GM19468 (cell line): ENCODE results near the gene PHF2.

ENCODE experiments used
- ATAC-seq: cut with Tn5 transposase; IDR thresholded peaks from one replicate; pipeline ENCODE4 v1.9.1; 2021; ENCODE audit warnings: mild to moderate bottlenecking, moderate library complexity, moderate number of reproducible peaks; ENCODE audit not compliant: unreplicated experiment; ENCODE audit errors: extremely low read depth

PHF2 gene

DNA sequence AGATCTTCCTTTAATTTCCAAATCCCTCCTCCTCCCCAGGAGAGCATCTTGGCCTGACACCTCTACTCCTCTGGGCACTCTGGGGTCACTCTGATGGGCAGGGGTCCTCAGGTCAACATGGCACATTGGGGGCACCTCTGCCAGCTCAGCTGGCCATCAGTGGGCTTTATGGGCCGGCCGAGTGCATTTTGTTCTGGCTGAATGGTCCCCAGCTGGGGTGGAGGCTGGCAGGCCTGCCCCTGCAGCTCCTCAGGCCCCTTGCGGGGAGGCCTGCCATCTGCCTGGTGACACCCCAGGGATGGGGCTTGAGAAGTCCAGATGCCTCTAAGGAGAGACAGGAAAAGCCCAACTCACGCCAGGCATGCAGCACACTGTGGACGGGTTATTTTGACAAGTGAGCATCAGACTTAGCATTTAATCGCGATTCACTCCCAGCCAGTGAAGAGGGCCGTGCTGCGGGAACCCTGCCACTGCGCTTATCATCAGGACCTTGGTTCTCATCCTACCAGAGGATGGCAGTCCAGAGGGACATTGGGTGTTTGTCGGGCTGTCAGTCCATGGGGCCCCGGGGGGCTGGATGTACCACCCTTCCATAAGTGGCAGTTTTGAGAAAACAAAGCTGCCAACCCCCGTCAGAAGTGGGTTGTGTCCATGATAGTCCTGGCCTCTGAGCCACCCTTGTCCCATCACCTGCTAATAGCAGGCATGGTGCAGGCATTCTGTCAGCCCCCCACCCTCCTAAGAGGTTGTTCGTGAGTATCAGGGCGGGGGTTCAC, 21.7 kb downstream of the PHF2 start:
- ATAC-seq: no peak

DNA sequence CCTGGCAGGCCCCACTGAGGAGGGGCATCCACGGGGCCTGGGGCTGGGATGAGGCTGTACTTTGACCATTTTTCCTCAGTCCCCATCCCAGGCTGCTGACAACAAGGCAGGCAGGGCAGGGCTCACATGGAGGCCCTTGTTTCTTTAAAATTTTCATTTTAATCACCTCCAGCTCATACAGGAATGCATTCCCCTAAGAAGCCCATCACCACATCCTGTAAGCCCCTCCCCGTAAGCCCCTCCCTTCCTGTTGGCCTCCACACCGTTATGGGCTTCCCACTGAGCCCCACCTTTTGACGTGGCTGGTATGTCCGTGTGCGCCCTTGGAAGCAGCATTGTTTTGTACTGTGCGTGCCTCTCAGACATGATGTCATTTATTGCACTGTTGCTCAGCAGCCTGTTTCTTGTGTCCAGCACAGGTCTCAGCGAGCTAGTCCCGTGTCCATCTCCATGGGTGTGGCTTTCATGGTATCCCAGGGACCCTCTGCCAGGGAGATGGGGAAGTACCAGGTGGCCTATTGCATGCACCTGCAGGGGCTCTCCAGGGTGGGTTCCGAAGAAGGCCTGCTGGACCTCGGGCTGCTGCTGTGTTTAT, 22.4 kb downstream of the PHF2 start:
- no peak for ATAC-seq

DNA sequence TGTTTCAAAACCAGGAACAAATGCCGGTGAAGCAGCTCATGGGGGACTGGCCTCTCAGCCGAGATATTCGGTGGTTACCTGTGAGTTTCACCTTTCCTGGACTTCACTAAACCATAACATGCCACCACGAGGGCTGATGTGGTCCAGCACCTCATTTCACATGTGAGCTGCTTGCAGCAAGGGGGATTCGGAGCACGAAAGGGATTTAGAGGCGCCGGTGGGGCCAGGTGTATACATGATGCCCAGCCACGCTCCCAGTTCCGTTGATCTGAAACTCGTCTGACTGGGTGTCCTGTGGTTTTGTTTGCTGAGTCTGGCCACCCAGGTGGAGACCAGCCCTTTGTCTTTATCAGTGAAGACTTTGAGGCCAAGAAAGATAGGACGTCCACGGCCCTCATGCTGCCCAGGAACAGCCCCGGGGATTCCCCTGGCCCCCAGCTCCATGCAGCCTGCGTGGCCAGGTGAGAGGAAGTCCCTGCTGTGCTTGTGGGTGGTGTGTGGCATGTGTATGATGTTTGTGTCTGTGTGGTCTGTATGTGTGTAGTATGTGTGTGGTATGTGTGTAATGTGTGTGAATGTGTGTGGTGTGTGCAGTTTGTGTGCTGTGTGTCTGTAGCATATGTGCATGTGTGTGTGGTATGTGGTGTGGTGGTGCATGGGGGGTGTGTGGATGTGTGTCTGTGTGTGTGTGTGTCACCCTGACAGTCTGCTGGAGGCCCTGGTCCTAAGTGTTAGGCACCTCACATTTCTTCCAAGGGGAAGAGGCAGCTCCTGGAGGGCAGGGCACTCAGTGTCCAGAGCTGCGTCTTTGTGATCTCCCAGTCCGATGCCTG, 23.4 kb downstream of the PHF2 start:
- no peak for ATAC-seq

DNA sequence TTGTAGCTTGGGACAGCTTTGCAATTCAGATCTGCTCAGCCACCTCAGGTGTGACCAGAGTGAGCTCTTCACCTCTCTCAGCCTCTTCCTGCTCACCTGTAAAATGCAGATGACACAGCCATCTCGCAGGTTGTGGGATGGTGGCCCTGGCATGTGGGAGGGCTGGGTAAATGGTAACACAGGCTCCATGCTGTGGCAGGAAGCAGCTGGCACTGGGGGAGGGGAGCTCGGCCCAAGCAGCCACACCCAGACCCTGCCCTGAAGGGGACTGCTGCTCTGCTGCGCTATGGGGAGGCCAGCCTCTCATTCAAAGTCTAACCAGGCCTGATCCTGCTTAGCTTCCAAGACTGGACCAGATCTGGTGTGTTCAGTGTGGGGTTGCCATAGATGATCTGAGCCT, 24.1 kb downstream of the PHF2 start:
- ATAC-seq: no peak

DNA sequence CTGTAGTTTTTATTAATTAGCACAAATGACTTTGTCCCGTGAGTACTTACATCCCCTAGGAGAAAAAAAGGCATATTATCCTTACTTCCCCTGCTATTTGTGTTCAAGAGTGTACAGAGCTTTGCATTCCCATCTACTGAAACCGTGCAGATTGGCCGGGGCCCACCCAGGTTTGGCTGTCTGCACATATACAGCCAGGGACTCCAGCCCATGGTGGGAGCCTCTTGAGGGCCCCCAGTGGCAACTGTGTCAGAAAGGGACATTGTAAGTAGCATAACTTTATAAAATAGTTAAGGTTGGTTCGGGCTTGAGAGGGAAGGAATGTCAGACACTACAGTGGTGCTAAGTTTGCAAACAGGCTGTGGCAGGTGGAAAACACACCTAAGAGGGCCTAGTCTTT, 24.7 kb downstream of the PHF2 start:
- ATAC-seq: no peak

DNA sequence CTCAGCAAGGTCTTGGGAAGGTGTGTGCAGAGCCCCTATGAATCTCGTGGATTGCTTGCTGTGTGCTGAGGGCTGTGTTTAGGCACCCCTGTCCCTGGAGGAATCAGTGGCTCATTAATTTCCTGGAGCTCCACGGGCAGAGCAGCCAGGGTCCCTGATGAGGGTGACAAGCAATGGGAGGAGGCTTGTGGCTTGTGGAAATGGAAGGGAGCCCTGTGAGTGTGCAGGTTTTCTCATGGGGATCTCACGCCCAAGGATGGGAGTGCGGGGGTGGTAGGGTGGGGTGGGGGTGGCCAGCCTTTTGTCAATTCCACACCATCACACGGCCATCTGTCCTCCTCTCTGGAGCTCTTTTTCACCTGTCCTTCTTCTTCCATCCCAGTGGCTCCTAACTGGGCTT, 25.3 kb downstream of the PHF2 start:
- ATAC-seq: no peak

DNA sequence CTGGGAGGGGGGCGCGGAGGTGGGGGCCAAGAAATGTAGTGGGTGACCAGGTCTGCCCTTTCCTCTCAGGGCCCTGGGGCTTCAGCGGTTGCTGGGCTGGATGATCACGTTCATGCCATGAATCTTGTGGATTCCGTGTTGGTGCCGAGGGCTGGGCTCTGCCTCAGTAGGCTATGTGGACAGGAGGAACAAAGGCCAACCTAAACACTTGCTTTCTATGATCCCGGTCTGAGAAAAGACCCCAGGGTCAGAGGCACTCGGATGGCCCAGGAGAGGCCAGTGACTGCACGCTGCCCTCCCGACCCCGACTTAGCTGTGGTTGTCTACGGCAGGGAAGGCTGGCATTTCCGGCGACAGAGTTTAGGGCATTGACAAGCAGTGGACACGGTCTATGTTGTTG, 26.6 kb downstream of the PHF2 start:
- no peak for ATAC-seq

DNA sequence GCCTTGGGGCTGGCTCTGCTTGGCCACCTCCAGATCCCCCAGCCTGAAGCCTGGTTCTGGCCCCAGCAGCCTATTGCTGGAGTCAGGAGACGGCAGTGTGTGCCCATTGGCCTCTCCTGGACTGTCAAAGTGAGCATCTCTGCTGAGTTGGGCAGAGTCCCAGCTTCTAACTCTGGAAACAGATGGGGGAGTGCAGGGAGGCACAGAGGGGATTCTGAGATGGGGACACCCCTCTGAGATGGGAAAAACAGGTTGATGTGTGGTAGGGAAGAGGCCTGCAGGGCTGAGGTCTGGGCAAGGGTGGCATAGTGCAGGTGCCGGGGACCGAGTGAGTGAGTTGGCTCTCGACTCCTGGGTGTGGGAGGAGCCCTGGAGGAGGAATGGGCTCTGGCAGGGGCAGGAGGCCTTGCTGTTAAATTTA, 27.5 kb downstream of the PHF2 start:
- ATAC-seq: no peak

DNA sequence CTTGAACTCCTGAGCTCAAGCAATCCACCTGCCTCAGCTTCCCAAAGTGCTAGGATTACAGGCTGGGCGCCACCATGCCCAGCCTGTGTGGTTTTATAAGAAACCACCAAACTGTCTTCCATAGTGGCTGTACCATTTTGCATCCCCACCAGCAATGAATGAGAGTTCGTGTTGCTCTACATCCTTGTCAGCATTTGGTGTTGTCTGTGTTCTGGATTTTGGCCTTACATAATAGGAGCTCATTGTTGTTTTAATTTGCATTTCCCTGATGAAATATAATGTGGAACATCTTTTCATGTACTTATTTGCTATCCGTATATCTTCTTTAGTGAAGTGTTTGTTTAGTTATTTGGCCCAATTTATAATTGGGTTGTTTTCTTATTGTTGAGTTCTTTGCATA, 29.8 kb downstream of the PHF2 start:
- ATAC-seq: no peak

DNA sequence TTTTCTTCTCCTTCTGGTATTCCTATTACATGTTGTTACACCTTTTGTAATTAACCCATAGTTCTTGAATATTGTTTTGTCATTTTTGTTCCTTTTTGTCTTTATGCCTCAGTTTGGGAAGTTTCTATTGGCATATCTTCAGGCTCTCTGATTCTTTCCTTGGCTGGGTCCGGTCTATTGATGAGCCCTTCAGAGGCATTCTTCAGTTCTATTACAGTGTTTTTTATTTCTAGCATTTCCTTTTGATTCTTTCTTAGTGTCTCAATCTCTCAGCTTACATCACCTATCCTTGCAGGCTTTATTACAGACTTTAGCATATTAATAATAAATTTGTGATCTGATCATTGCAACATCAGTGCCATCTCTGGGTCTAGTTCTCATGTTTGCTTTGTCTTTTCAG, 33.8 kb downstream of the PHF2 start:
- ATAC-seq: no peak

DNA sequence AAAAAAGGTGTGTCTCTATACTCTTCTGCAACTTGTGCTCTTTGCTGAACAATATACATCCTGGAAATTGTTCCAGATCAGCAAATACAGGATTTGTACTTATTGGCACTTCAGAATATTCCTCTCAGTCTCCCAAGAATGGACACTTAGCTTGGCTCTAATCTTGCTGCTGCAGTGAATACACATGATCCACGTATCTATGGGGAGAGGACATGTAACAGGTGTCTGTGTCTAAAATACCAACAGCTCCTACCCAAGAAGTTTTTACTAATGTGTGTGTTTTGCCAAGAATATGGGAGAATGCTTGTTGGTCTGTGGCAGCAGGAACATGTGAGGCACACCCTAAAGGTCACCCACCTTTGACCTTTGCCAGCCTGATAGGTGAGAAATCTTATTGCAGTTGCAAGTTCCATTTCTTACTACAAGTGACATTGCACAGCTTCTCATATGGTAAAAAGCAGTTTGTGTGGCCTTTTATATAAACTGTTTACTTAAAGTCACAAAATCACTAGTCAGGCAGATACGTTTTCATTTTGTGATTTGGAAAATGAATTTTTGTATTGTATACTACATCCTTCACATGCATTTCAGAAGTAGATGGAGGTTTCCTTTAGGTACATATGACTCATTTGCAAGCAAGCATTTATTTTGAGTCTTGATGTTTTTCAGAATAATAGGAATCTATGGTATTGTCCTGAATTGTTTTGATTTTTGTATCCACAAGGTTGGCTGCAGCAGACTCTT, 35.8 kb downstream of the PHF2 start:
- no peak for ATAC-seq

DNA sequence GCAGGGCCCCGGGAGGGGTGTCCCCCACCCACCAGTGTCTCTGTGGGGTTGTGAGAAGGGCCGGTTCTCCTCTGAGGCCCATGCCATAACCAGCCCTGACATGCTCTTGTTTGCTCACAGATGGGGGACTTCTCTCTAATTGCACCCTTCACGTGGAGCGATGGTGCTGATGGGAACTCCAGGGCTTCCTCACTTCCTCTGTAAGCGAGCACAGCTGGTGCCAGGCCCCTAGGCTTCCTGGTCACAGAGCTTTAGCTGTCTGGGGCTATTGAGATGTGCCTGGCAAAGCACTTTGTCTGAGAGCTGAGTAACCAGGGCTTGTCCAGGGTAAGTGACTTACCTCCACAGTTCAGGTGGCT, 36.4 kb downstream of the PHF2 start:
- ATAC-seq: no peak

DNA sequence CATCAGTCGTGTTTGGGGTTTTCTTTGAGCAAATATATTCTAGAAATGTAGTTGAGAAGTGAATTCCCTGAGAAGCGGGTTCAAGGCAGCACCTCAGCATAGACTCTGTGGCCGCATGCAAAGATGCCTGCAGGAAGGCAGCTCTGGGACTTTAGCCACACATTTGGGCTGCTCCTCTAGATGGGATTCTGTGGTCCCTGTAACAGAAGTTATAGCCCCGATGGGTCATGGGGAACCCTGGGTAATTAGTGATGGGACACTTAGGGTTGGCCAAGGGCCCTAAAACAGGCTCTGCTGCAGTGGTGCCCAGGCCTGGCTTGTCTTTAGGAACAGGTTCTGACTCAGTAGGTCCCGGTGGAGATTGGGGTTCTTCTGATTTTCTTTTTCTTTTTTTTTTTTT, 36.8 kb downstream of the PHF2 start:
- no peak for ATAC-seq

DNA sequence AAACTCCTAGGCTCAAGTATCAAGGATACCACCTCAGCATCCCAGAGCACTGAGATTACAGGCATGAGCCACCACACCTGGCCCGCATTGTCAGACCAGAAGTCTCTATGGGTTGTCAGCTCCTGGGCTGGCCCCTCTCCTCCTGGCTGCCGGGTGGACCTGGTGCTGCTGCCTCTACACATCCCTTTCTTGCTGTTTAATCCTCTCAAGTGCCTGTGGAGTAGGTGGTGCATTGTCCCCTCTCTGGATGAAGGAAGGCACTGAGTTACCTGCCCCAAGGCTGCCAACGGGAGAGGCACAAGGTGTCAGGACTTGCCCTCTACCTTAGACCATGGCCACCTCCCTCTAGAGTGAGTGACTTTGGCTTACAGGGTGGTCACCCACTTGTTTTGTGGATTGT, 37.4 kb downstream of the PHF2 start:
- ATAC-seq: no peak

DNA sequence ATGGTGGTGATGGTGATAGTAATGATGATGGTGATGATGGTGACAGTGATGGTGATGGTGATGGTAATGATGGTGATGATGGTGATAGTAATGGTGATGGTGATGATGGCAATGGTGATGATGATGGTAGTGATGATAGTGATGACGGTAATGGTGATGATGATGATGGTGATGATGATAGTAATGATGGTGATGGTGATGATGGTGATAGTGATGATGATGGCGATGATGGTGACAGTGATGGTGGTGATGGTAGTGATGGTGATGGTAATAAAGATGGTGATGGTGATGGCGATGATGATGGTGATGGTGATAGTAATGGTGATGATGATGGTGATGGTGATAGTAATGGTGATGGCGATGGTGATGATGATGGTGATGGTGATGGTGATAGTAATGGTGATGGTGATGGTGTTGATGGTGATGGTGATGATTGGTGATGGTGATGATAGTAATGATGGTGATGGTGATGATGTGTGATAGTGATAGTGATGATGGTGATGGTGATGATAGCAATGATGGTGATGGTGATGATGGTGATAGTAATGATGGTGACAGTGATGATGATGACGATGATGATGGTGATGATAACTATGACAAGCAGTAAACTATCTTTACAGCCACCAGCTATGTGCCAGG, 38.6 kb downstream of the PHF2 start:
- ATAC-seq: no peak

DNA sequence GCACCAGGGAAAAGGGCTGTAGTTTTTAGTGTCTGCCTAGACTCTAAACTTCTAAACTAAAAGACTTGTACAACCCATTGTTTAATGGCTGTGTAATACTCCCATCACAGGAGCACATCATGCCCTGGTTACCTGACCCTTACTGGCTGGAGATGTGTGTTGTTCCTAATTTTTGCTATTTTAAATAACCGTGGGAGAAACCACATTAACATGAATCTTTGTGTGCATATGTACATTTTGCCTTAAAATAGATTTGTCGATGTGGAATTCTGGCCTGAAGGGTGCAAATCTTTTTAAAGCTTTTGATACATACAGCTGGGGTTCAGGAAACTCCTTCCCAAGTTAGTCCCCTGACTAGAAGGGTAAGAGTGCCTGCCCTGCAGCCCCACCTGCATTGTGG, 39.7 kb downstream of the PHF2 start:
- no peak for ATAC-seq

DNA sequence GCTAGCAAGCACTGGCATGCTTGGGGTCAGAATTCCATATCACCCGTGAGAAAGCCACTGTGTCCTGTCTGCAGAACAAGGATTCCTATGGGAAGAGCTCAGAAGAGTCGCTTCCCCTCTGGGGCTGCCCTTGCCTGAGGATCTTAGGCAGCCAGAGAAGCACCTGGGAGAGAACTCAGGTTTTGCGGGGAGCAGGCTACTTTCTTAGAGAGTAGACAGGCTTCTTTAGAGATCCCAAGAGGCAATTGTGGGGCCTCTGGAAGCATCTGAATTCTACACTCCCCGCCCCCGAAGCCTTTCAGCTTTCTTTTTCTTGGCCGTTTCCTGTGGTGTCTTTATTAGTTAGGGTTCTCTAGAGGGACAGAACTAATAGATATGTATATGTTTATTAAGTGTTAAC, 40.9 kb downstream of the PHF2 start:
- no peak for ATAC-seq

DNA sequence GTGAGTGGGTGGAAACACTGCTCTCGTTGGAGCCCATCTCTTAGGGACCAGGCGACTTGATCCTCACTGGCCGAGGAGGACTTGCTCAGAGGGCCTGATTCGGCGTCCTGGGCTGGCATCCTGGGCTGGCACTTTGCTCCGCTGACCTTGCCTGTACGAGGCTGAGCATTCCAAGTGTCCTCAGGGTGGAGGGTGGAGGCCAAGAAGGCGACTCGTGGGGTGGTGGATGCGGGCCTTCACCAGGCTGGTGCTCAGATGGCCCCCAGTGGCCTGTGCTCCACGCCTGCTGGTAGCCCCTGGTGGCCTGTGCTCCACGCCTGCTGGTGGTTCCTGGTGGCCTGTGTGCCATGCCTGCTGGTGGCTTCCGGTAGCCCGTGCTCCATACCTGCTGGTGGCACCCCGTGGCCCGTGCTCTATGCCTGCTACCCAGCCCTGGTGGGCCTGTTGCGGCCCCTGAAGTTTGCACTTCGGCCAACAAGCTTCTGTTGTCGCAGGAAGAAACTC, 42.9 kb downstream of the PHF2 start:
- no peak for ATAC-seq

DNA sequence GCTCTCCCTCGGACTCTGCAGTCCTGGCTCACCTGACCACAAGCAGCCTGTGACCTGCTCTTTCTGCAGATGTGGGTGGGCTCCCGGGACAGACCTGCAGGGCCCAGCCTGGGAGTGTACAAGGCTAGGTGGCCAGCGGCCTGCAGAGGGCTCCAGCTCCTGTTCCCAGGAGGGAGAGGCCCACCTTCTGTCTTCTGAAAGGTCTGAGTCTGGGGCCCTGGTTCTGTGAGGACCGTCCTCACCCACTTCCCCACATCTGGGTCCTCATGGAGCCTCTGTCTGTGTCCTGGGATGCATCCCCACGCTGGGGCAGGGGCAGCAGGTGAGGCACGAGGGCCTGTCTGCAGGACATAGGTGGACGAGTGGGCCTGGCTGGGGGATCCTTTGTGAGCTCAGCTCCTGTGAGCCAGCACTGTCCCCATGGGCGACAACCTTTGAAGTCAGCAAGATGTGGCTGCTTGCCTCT, 43.7 kb downstream of the PHF2 start:
- no peak for ATAC-seq
